ENCODE results near the gene PTTG1IP. TPM values are rescaled to one million over a fixed set of nuclear protein-coding genes. Genes with fewer than 3 reads are reported as not detected.

PTTG1IP gene
- total and polyA plus RNA-seq, 2 of the 13 experiments (the other 11 are each of a cell fraction or from before 2014, with no cell fraction given) = 161 to 700 TPM

GRCh38 chr21:44887807-44888580 lies 14.5 kb upstream of the PTTG1IP start:
- Histone ChIP-seq H4K20me1 (ENCODE audit: insufficient read depth, low read length) (no peaks in the 10 kb centered on the region), H3K9ac (ENCODE audit: insufficient read depth, low read depth, low read length) (no peak overlapping the region), H2AFZ (ENCODE audit: low read length) (no peak overlapping the region), H3K27me3 (ENCODE audit: control insufficient read depth in 1 of 2, insufficient read depth in 2 of 2, low read length in 2 of 2) (no peaks in the 10 kb centered on the region), H3K9me3 (ENCODE audit: low read length) (no peaks in the 10 kb centered on the region), H3K4me3 (replicated peaks in 1 of 3; ENCODE audit: insufficient read depth in 1 of 3, low read depth in 2 of 3, low read length in 3 of 3) (peak overlapping the region in 1 of 3 experiments; percentile 33; a peak in 1 of 6 replicates), H3K27ac (ENCODE audit: extremely low read length, insufficient read depth, low read length) (no peak overlapping the region), H3K4me1 (ENCODE audit: insufficient read depth, low read length) (peaks cover 72% of the 10 kb centered on the region), H3K4me2 (ENCODE audit: low read depth, low read length) (peak overlapping the region; percentile 43), H3K79me2 (ENCODE audit: insufficient read depth, low read length) (no peaks in the 10 kb centered on the region), H3K36me3 (replicated peaks in 1 of 2; ENCODE audit: control insufficient read depth in 1 of 2, insufficient read depth in 2 of 2, low read length in 2 of 2) (no peaks in the 10 kb centered on the region; a peak in 1 of 5 replicates)
- ATAC-seq = peak; percentile 14
- intact Hi-C loops (cut with micrococcal nuclease; ENCODE audit: unreplicated experiment) = no loop called here
- no TSS peak for BruUV-seq (replicated peaks)
- DNase-seq (ENCODE audit: low spot score) = no peak
- POLR2A ChIA-PET = interaction anchor here (0.7 to 1.4 kb wide), 6 partner anchors 10 to 26 kb away, joined by 3 to 5 read pairs (median 3); partner anchors contain the start of gene PTTG1IP
- in situ Hi-C loops (cut with HindIII; ENCODE audit: extremely low pct_ligation_motif_present, low pct_unique_long_range_greater_than_20kb) = no loop called here
- WGBS (ENCODE audit: low lambda C conversion rate) = 35% methylated on average over 5 of the region's 24 CpGs
- CTCF ChIA-PET (ENCODE audit: low intra/inter-chr PET ratio, low total read pairs) = no interaction called here
- no peak for FAIRE-seq
- TF ChIP-seq ATF7-NPFF (CRISPR knock-in tag; IDR thresholded peaks at IDR 0.05; ENCODE audit: low read depth) (peak; percentile 64; the same call in 1 of the 2 replicates), MIER2 (CRISPR knock-in tag; IDR thresholded peaks at IDR 0.05) (no peak), ZNF543 (CRISPR knock-in tag; IDR thresholded peaks at IDR 0.05) (0 out of 2 replicates have a peak, but pooled peaks have one; percentile 25), ZNF672 (CRISPR knock-in tag; IDR thresholded peaks at IDR 0.05) (no peak), MIER3 (CRISPR knock-in tag; IDR thresholded peaks at IDR 0.05; ENCODE audit: borderline replicate concordance) (no peak), RXRB (CRISPR knock-in tag; IDR thresholded peaks at IDR 0.05; ENCODE audit: borderline replicate concordance) (0 out of 2 replicates have a peak, but pooled peaks have one; percentile 25), UBTF (CRISPR knock-in tag; IDR thresholded peaks at IDR 0.05) (0 out of 2 replicates have a peak, but pooled peaks have one; percentile 31), GABPB1 (CRISPR knock-in tag; IDR thresholded peaks at IDR 0.05) (0 out of 2 replicates have a peak, but pooled peaks have one; percentile 13)
- TF ChIP-seq, protein P1, sequence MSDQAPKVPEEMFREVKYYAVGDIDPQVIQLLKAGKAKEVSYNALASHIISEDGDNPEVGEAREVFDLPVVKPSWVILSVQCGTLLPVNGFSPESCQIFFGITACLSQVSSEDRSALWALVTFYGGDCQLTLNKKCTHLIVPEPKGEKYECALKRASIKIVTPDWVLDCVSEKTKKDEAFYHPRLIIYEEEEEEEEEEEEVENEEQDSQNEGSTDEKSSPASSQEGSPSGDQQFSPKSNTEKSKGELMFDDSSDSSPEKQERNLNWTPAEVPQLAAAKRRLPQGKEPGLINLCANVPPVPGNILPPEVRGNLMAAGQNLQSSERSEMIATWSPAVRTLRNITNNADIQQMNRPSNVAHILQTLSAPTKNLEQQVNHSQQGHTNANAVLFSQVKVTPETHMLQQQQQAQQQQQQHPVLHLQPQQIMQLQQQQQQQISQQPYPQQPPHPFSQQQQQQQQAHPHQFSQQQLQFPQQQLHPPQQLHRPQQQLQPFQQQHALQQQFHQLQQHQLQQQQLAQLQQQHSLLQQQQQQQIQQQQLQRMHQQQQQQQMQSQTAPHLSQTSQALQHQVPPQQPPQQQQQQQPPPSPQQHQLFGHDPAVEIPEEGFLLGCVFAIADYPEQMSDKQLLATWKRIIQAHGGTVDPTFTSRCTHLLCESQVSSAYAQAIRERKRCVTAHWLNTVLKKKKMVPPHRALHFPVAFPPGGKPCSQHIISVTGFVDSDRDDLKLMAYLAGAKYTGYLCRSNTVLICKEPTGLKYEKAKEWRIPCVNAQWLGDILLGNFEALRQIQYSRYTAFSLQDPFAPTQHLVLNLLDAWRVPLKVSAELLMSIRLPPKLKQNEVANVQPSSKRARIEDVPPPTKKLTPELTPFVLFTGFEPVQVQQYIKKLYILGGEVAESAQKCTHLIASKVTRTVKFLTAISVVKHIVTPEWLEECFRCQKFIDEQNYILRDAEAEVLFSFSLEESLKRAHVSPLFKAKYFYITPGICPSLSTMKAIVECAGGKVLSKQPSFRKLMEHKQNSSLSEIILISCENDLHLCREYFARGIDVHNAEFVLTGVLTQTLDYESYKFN (CRISPR knock-in tag; conservative IDR thresholded peaks at IDR 0.05) = peak; percentile 25; the same call in 1 of the 2 replicates
- TF ChIP-seq, protein P2, sequence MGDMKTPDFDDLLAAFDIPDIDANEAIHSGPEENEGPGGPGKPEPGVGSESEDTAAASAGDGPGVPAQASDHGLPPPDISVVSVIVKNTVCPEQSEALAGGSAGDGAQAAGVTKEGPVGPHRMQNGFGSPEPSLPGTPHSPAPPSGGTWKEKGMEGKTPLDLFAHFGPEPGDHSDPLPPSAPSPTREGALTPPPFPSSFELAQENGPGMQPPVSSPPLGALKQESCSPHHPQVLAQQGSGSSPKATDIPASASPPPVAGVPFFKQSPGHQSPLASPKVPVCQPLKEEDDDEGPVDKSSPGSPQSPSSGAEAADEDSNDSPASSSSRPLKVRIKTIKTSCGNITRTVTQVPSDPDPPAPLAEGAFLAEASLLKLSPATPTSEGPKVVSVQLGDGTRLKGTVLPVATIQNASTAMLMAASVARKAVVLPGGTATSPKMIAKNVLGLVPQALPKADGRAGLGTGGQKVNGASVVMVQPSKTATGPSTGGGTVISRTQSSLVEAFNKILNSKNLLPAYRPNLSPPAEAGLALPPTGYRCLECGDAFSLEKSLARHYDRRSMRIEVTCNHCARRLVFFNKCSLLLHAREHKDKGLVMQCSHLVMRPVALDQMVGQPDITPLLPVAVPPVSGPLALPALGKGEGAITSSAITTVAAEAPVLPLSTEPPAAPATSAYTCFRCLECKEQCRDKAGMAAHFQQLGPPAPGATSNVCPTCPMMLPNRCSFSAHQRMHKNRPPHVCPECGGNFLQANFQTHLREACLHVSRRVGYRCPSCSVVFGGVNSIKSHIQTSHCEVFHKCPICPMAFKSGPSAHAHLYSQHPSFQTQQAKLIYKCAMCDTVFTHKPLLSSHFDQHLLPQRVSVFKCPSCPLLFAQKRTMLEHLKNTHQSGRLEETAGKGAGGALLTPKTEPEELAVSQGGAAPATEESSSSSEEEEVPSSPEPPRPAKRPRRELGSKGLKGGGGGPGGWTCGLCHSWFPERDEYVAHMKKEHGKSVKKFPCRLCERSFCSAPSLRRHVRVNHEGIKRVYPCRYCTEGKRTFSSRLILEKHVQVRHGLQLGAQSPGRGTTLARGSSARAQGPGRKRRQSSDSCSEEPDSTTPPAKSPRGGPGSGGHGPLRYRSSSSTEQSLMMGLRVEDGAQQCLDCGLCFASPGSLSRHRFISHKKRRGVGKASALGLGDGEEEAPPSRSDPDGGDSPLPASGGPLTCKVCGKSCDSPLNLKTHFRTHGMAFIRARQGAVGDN (CRISPR knock-in tag; IDR thresholded peaks at IDR 0.05) = peak; percentile 77

Measured in HepG2 (cell line).